COLO668 (cell line): ENCODE measurements around the gene TMEM272.

ENCODE experiments used
- DNase-seq: peaks from one replicate; lab custom pipeline; 2025; ENCODE audit not compliant: unreplicated experiment; lab: John Stamatoyannopoulos, UW

TMEM272 gene

GRCh38 chr13:51856027-51856736 is 11.2 kb upstream of the TMEM272 start:
- DNase-seq: no peak

GRCh38 chr13:51849145-51850101 is 4.4 kb upstream of the TMEM272 start:
- DNase-seq: peak; percentile 62

- no peak for DNase-seq
Observed at GRCh38 chr13:51848674-51849073, 3.7 kb upstream of the TMEM272 start.

GRCh38 chr13:51846756-51847155 is 1.8 kb upstream of the TMEM272 start:
- no peak for DNase-seq

- DNase-seq: no peak
Observed at GRCh38 chr13:51845574-51846318, 769 bp upstream of the TMEM272 start.

- DNase-seq: no peak
Observed at GRCh38 chr13:51843529-51843928, 1.4 kb downstream of the TMEM272 start.

GRCh38 chr13:51841732-51842131 is 3.2 kb downstream of the TMEM272 start:
- DNase-seq: no peak

GRCh38 chr13:51840917-51841316 is 4.1 kb downstream of the TMEM272 start:
- DNase-seq: no peak

GRCh38 chr13:51839711-51840540 is 5.1 kb downstream of the TMEM272 start:
- DNase-seq: no peak

GRCh38 chr13:51838240-51838846 is 6.6 kb downstream of the TMEM272 start:
- DNase-seq: no peak

- no peak for DNase-seq
Observed at GRCh38 chr13:51837016-51837415, 8.0 kb downstream of the TMEM272 start.

GRCh38 chr13:51834581-51835171 is 10.3 kb downstream of the TMEM272 start:
- DNase-seq: no peak

- DNase-seq: no peak
Observed at GRCh38 chr13:51833980-51834379, 11.0 kb downstream of the TMEM272 start.

- DNase-seq: peak; percentile 37
Observed at GRCh38 chr13:51832471-51833152, 12.4 kb downstream of the TMEM272 start.

- DNase-seq: no peak
Observed at GRCh38 chr13:51831519-51831918, 13.5 kb downstream of the TMEM272 start.

GRCh38 chr13:51829568-51829899 is 15.4 kb downstream of the TMEM272 start:
- no peak for DNase-seq

- DNase-seq: no peak
Observed at GRCh38 chr13:51828730-51829567, 16.0 kb downstream of the TMEM272 start.

- DNase-seq: no peak
Observed at GRCh38 chr13:51827254-51827653, 17.7 kb downstream of the TMEM272 start.
